ENCODE data around the gene NOL3.
"Not testable (repeated sequence)": the region's sequence is repeated elsewhere in the genome, so short reads cannot be mapped to it uniquely, and the experiment has no call there.

NOL3 gene

GRCh38 chr16:67170168-67170948 is at the start of gene NOL3:
Gene NOL3 (plus strand): TSS chr16:67170538.
- peak in 1 of 3 donors; percentile 59 for DNase-seq (ENCODE audit: low read depth in 3 of 3)

DNA sequence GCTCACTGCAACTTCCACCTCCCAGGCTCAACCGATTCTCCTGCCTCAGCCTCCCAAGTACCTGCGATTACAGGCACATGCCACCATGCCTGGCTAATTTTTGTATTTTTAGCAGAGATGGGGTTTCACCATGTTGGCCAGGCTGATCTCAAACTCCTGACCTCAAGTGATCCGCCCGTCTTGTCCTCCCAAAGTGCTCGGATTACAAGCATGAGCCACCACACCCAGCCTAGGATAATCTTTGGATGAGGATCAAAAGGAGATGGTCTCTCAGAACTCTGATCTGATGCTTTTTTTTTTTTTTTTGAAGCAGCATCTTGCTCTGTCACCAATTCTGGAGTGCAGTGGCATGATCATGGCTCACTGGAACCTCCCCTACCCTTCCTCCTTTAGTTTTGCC is 47.5 kb upstream of the NOL3 start:
- DNase-seq (ENCODE audit: low read depth in 3 of 3) = not testable (repeated sequence)

- no peak for DNase-seq (ENCODE audit: low read depth in 3 of 3)
These were observed 41.9 kb upstream of the NOL3 start for GRCh38 chr16:67128417-67128816.

- DNase-seq (ENCODE audit: low read depth in 3 of 3) = no peak
These were observed 41.5 kb upstream of the NOL3 start for GRCh38 chr16:67128887-67129286.

DNA sequence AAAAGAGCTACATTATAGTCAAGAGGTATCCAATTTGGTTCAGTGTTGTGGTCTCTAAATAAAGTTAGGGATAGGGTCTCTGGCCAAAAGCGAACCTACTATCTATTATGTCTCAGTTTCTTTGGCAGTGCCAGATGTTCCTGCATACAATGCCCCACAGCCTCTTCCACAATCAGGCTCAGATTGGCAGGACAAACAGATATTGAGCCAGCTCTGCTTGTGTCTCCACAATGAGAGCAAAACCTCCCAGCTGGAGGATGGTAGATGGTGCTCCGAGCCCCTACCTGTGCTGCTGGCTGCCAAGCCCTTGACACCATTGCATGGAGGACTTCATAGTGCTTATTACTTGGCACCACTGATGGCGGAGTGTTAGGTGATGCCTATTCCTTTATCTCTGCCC is 40.9 kb upstream of the NOL3 start:
- DNase-seq (ENCODE audit: low read depth in 3 of 3) = no peak

DNA sequence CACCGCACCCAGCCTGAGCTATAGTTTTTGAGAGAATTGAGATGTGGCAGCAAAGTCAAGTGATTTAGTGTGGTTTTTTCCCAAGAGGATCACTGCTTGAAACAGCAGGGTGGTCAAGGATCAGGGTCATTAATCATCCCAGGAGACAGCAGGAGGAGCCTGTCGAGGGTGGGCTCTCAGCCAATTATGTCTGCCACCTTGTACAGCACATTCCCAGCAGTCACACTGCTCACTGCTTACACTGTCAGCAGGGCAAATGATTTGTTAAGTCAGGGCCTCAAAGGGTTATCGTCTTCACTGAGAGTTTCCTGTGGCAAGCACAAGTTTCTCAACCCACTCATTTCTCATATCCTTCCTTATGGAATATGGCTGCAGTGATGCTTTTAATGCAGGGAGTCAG is 32.7 kb upstream of the NOL3 start:
- no peak for DNase-seq (ENCODE audit: low read depth in 3 of 3)

DNA sequence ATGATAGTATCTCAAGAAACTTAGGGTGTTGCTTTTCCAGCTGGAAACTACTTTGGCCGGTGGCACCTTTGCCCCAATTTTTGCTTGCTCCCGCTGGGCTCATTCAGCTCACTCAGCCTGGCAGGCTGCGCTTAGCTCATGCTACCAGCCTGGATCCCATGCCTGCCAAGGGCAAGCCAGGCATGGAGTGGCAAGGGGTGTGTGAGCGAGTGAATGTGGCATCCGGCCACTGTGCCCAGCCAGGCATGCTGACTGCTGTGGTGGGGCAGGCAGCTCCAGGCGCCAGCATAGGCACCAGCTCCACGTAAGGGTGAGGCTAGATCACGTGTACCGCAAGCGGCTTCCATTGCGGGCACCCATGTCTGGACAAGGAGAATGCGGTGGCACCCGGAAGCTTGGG is 28.9 kb upstream of the NOL3 start:
- DNase-seq (ENCODE audit: low read depth in 3 of 3) = no peak

GRCh38 chr16:67142342-67142741 is 28.0 kb upstream of the NOL3 start:
- no peak for DNase-seq (ENCODE audit: low read depth in 3 of 3)

DNA sequence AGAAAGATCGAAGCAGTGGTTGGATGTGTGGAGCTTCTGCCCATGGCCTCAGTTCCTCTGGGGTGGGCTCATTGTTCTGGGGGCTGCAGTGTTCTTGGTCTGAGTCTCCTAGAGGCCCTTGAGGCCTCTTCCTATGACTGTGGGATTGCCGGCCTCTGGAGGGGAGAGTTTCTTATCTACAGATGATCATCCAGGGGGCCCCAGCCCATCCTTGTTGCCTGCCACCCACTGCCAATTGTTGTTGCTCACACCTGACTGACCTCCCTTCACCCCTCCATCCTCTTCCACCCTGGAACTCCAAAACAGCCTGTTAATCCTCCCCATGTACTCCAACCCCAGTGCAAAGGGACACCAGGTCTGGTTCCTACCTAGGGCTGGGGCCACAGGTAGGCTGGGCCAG is 25.4 kb upstream of the NOL3 start:
- no peak for DNase-seq (ENCODE audit: low read depth in 3 of 3)

GRCh38 chr16:67145746-67146145 is 24.6 kb upstream of the NOL3 start:
- no peak for DNase-seq (ENCODE audit: low read depth in 3 of 3)

- DNase-seq (ENCODE audit: low read depth in 3 of 3) = no peak
These were observed 23.6 kb upstream of the NOL3 start for GRCh38 chr16:67146523-67147357.

GRCh38 chr16:67147437-67148140 is 22.7 kb upstream of the NOL3 start:
- no peak for DNase-seq (ENCODE audit: low read depth in 3 of 3)

GRCh38 chr16:67148221-67148620 is 22.1 kb upstream of the NOL3 start:
- DNase-seq (ENCODE audit: low read depth in 3 of 3) = no peak

GRCh38 chr16:67148656-67149275 is 21.6 kb upstream of the NOL3 start:
- DNase-seq (ENCODE audit: low read depth in 3 of 3) = no peak

- no peak for DNase-seq (ENCODE audit: low read depth in 3 of 3)
These were observed 20.9 kb upstream of the NOL3 start for GRCh38 chr16:67149276-67150046.

GRCh38 chr16:67150047-67150832 is 20.1 kb upstream of the NOL3 start:
- DNase-seq (ENCODE audit: low read depth in 3 of 3) = no peak

GRCh38 chr16:67150833-67151396 is 19.4 kb upstream of the NOL3 start, which contains the start of gene B3GNT9:
Gene B3GNT9 (minus strand): TSS chr16:67150998. CDS start chr16:67150485, 513 bp downstream.
- no peak for DNase-seq (ENCODE audit: low read depth in 3 of 3)

DNA sequence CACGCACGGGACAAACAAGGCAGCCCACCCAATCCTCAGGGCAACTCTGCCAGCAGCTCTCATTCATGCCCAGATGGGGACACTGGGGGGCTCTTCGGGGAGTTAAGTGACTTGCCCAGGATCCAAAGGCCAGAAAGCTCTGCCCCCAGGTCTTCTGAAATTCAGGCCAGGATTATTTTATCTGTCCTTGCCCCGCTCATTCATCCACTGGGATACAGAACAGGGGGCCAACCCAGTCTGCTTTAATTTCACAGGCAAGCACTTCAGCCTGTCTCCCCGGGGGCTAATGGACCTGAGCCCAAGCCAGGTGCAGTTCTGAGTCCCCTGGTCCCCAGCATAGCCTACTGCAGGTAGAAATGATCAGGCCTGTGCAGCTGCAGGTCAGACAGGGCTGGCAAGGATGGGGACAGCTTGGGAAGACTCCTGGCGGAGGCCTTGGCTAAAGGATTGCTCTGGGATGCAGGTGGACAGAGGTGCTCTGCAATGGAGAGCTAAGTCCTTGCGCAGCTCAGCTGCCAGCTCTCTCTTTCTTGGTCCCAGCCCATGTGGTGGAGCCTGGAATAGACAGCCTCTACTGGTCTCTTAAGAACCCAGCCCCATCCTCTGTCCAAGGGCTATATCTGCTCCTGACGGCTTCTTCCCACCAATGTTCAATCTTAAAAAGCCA is 18.8 kb upstream of the NOL3 start:
- DNase-seq (ENCODE audit: low read depth in 3 of 3) = no peak

DNA sequence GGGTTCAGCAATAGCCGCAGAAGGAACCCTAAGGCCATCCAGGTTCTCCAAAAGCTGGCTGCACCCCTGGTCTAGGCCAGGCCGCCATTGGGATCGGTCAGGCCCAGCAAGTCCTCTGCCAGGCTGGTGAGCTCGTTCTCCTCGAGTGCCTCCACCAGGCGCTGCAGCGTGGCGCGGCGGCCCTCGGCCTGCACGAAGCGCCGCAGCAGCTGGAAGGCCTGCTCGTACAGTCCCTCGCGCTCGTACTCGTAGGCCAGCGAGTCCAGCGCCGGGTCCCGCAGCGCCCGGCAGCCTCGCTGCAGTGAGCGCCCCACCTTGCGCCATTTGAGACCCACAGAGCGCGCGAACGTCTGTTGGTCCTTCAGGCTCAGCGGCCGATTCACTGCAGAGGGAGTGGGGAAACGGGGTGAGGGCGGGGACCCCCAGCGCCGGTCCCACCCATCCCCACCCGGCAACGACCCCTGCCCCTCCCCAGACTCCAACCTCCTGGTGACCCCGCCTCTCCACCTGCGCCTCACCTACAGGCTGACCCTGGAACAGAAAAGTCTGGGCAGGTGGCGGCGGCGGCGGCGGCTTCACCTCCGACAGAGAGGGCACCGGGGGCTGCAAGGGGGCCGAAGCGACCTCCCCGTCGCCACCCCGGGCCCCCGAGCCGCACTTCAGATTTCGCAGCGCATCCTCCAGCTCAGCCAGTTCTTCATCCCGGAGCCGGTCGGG is 15.6 kb upstream of the NOL3 start:
- DNase-seq (ENCODE audit: low read depth in 3 of 3) = no peak

All from stimulated activated CD4-positive, alpha-beta T cell treated with anti-CD3 and anti-CD28 coated beads, TNF-alpha, amount 100 ng/mL, for 48 hours (primary cell).